ENCODE data around the gene ZNF786. TPM values are rescaled to one million over a fixed set of nuclear protein-coding genes. Genes with fewer than 3 reads are reported as not detected.
A peak's percentile ranks its signal among the peaks of the same experiment; 100 is the strongest.

The ZNF786 gene, protein sequence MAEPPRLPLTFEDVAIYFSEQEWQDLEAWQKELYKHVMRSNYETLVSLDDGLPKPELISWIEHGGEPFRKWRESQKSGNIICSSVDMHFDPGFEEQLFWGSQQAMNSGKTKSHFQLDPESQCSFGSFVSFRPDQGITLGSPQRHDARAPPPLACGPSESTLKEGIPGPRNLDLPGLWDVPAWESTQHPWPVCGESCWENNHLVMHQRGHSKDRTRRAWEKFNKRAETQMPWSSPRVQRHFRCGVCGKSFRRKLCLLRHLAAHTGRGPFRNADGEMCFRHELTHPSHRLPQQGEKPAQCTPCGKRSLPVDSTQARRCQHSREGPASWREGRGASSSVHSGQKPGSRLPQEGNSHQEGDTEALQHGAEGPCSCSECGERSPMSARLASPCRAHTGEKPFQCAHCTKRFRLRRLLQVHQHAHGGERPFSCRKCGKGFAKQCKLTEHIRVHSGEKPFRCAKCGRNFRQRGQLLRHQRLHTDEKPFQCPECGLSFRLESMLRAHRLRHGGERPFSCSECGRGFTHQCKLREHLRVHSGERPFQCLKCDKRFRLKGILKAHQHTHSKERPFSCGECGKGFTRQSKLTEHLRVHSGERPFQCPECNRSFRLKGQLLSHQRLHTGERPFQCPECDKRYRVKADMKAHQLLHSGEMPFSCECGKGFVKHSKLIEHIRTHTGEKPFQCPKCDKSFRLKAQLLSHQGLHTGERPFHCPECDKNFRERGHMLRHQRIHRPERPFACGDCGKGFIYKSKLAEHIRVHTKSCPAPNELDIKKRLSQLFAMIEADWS
- polyA plus RNA-seq (ENCODE audit: low read depth in 6 of 6), result 10 to 100 TPM in 1 of 6 donors, 1 to 10 TPM in 5; 3.6 to 15.1 (median 6.3) TPM

- peak within 1 kb of the TSS; percentile 96 to 100 (median 99) for H3K27ac Mint-ChIP-seq
- H3K27me3 Mint-ChIP-seq, result no peaks in the 10 kb centered on the region
- peaks cover 17 to 46% (median 37%) of the 10 kb centered on the region in 3 donors for H3K4me1 Mint-ChIP-seq
- DNase-seq (peak; percentile 92), ATAC-seq (ENCODE audit: low read depth in 2 of 2) (peak; percentile 83 to 85)
- H3K4me3 Mint-ChIP-seq, result peak within 1 kb of the TSS; percentile 91 to 100 (median 99)
- no peaks in the 10 kb centered on the region for H3K9me3 Mint-ChIP-seq
- no peaks in the 10 kb centered on the region for H3K36me3 Mint-ChIP-seq
These were observed at the start of gene ZNF786 for GRCh38 chr7:149090397-149091195. ZNF786 (minus strand) TSS chr7:149090718; CDS start chr7:149090640, 78 bp downstream.

DNA sequence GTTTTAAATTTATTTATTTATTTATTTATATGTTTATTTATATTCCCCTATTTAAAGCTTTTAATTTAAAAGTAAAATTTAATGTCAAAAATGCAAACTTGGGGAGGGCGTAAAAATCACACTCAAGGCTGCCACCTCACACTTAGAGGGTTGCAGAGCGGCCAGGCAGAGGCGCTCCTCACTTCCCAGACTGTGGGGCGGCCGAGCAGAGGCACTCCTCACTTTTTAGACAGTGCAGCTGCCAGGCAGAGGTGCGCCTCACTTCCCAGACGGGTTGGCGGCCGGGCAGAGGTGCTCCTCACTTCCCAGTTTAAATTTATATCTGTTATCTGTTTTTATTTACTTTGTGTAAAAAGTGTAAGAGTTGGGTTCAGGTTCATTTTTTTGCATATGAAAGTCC lies 45.6 kb upstream of the ZNF786 start:
- ATAC-seq (ENCODE audit: low read depth in 2 of 2) (no peak), DNase-seq (no peak)
- no peak overlapping the region for H3K4me3 Mint-ChIP-seq
- H3K9me3 Mint-ChIP-seq, result peaks cover 0 to 4% (median 4%) of the 10 kb centered on the region in 7 donors
- H3K36me3 Mint-ChIP-seq, result peaks cover 2% of the 10 kb centered on the region in 2 donors
- no peaks in the 10 kb centered on the region for H3K27me3 Mint-ChIP-seq
- H3K4me1 Mint-ChIP-seq, result peaks cover 0 to 4% (median 0%) of the 10 kb centered on the region in 3 donors
- H3K27ac Mint-ChIP-seq, result no peak overlapping the region

- H3K36me3 Mint-ChIP-seq, result peaks cover 10 to 11% of the 10 kb centered on the region in 2 donors
- peak overlapping the region in 1 of 6 donors; percentile 83 for H3K27ac Mint-ChIP-seq
- ATAC-seq (ENCODE audit: low read depth in 2 of 2), result no peak
- no peaks in the 10 kb centered on the region for H3K27me3 Mint-ChIP-seq
- H3K4me3 Mint-ChIP-seq, result no peak overlapping the region
- H3K4me1 Mint-ChIP-seq, result peaks cover under 1 to 8% (median 3%) of the 10 kb centered on the region in 3 donors
- peaks cover 5 to 12% (median 11%) of the 10 kb centered on the region in 7 donors for H3K9me3 Mint-ChIP-seq
- DNase-seq, result no peak
These were observed 42.7 kb upstream of the ZNF786 start for GRCh38 chr7:149133028-149133710.

- Mint-ChIP-seq H3K9me3 (peaks cover 5 to 12% (median 11%) of the 10 kb centered on the region in 7 donors), H3K27me3 (no peaks in the 10 kb centered on the region), H3K4me1 (peaks cover 12 to 22% (median 16%) of the 10 kb centered on the region in 3 donors), H3K36me3 (peaks cover 10 to 24% of the 10 kb centered on the region in 2 donors), H3K27ac (peak overlapping the region in 1 of 6 donors; percentile 39), H3K4me3 (peak overlapping the region in 1 of 8 donors; percentile 47)
- DNase-seq, result no peak
- no peak for ATAC-seq (ENCODE audit: low read depth in 2 of 2)
These were observed 40.2 kb upstream of the ZNF786 start for GRCh38 chr7:149130572-149131198.

- Mint-ChIP-seq H3K4me1 (peaks cover 22 to 33% (median 23%) of the 10 kb centered on the region in 3 donors), H3K9me3 (peaks cover 5 to 12% (median 11%) of the 10 kb centered on the region in 7 donors), H3K27me3 (no peaks in the 10 kb centered on the region)
These were observed 36.2 kb upstream of the ZNF786 start for GRCh38 chr7:149126662-149127266.

GRCh38 chr7:149125863-149126661 lies 35.5 kb upstream of the ZNF786 start, which contains the start of gene ZNF425:
ZNF425 (minus strand) TSS chr7:149126324; CDS start chr7:149126213, 111 bp downstream.
- peak; percentile 94 for DNase-seq
- Mint-ChIP-seq H3K27ac (peak within 1 kb of the TSS; percentile 97 to 100 (median 98)), H3K27me3 (no peaks in the 10 kb centered on the region), H3K4me1 (peaks cover 22 to 33% (median 23%) of the 10 kb centered on the region in 3 donors), H3K4me3 (peak within 1 kb of the TSS; percentile 93 to 100 (median 100)), H3K9me3 (peaks cover 5 to 7% (median 6%) of the 10 kb centered on the region in 7 donors), H3K36me3 (peaks cover 7 to 22% of the 10 kb centered on the region in 2 donors)
- ATAC-seq (ENCODE audit: low read depth in 2 of 2), result peak; percentile 82 to 88

More at GRCh38 chr7:149126662-149127266, 36.2 kb upstream of the ZNF786 start:
- DNase-seq, result peak; percentile 63
- H3K4me3 Mint-ChIP-seq, result peak overlapping the region; percentile 93 to 100 (median 100)
- ATAC-seq (ENCODE audit: low read depth in 2 of 2), result peak; percentile 37 to 42
- H3K36me3 Mint-ChIP-seq, result peaks cover 10 to 24% of the 10 kb centered on the region in 2 donors
- H3K27ac Mint-ChIP-seq, result peak overlapping the region; percentile 97 to 100 (median 98)

DNA sequence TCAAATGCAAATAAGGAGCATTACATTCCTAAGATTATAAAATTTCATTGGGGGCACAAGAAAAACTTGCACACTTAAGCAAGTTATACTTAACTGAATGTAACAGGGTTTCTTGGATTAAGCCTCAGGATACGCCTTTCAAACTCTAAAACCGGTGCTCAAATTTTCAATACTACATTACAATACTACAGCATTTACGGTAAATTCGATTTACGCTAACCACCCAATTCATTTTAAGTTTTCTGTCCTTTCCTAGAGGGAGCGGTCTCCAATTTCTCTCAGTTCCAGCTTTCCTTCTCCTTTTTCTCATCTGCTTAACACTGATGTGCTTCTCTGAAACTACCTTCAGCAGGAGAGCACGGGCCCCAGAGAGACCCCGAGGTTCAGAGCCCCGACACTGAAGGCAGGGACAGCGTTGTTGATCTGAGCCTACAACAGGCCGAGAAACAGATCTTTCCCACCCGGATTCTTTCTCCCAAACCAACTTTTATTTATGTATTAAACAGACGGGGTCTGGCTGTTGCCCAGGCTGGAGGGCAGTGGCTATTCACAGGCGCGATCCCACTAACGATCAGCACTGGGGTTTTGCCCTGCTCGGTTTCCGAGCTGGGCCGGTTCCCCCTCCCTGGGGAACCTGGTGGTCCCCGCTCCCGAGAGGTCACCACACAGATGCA lies 34.8 kb upstream of the ZNF786 start:
- Mint-ChIP-seq H3K9me3 (no peaks in the 10 kb centered on the region), H3K36me3 (peaks cover 0 to 15% of the 10 kb centered on the region in 2 donors), H3K4me3 (peak overlapping the region; percentile 93 to 100 (median 100)), H3K27ac (peak overlapping the region; percentile 74 to 99 (median 93)), H3K27me3 (no peaks in the 10 kb centered on the region), H3K4me1 (peaks cover 22 to 33% (median 23%) of the 10 kb centered on the region in 3 donors)
- ATAC-seq (ENCODE audit: low read depth in 2 of 2) (no peak), DNase-seq (no peak)

DNA sequence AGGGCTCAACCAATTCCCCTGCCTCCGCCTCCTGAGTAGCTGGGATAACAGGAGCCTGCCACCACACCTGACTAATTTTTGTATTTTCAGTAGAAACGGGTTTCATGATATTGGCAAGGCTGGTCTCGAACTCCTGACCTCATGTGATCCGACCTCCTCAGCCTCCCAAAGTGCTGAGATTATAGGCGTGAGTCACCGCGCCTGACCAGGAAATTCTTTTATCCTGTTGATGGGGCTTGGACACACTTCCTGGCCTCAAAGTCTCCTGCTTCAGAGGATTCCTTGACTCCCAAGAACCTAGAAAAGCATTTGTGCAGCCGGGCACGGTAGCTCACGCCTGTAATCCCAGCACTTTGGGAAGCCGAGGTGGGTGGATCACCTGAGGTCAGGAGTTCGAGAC lies 19.5 kb upstream of the ZNF786 start:
- Mint-ChIP-seq H3K4me3 (no peak overlapping the region), H3K27ac (no peak overlapping the region), H3K4me1 (no peaks in the 10 kb centered on the region), H3K9me3 (no peaks in the 10 kb centered on the region), H3K36me3 (peaks cover 0 to 8% of the 10 kb centered on the region in 2 donors), H3K27me3 (no peaks in the 10 kb centered on the region)
- DNase-seq (no peak), ATAC-seq (ENCODE audit: low read depth in 2 of 2) (no peak)

DNA sequence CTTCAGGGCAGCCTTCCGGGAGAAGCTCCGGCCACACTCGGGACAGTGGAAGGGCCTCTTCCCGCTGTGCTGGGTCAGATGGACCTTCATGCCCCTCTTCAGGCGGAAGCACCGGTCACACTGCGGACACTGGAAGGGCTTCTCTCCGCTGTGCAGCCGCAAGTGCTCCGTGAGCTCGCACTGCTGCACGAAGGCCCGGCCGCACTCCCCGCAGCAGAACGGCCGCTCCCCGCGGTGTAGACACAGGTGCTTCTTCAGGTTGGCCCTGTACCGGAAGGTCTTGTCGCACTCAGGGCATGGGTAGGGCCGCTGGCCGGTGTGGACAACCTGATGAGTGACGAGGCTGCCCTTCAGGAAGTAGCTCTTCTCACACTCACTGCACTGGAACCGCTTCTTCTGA lies 14.2 kb upstream of the ZNF786 start:
- DNase-seq, result no peak
- Mint-ChIP-seq H3K36me3 (peaks cover 0 to 4% of the 10 kb centered on the region in 2 donors), H3K4me1 (peaks cover 0 to 4% (median 0%) of the 10 kb centered on the region in 3 donors), H3K27me3 (no peaks in the 10 kb centered on the region), H3K27ac (no peak overlapping the region), H3K4me3 (no peak overlapping the region), H3K9me3 (no peaks in the 10 kb centered on the region)
- no peak for ATAC-seq (ENCODE audit: low read depth in 2 of 2)

GRCh38 chr7:149104214-149104613 lies 13.7 kb upstream of the ZNF786 start:
- Mint-ChIP-seq H3K4me3 (no peak overlapping the region), H3K36me3 (peaks cover 0 to 4% of the 10 kb centered on the region in 2 donors), H3K27me3 (no peaks in the 10 kb centered on the region), H3K27ac (no peak overlapping the region), H3K4me1 (peaks cover 0 to 4% (median 0%) of the 10 kb centered on the region in 3 donors), H3K9me3 (no peaks in the 10 kb centered on the region)
- ATAC-seq (ENCODE audit: low read depth in 2 of 2) (no peak), DNase-seq (no peak)

Measured in naive B cell (primary cell).